ENCODE results near the gene ACP7.

- TF ChIP-seq EZH2 (IDR thresholded peaks at IDR 0.05; ENCODE audit: insufficient read depth, low read length) (no peak), CTCF (IDR thresholded peaks at IDR 0.05; ENCODE audit: insufficient read depth, low read depth, low read length) (no peak)
Measured at GRCh38 chr19:39060171-39060570, 24.0 kb upstream of the ACP7 start.
